Measurements from ENCODE around the gene TMEM220. TPM values are rescaled to one million over a fixed set of nuclear protein-coding genes. Genes with fewer than 3 reads are reported as not detected.

Gene TMEM220
- total and polyA plus RNA-seq, 10 of the 15 experiments (the other 5 are each of a cell fraction or from before 2014, with no cell fraction given) = 0.02 to 0.30 (median 0.06) TPM; not detected in 1

DNA sequence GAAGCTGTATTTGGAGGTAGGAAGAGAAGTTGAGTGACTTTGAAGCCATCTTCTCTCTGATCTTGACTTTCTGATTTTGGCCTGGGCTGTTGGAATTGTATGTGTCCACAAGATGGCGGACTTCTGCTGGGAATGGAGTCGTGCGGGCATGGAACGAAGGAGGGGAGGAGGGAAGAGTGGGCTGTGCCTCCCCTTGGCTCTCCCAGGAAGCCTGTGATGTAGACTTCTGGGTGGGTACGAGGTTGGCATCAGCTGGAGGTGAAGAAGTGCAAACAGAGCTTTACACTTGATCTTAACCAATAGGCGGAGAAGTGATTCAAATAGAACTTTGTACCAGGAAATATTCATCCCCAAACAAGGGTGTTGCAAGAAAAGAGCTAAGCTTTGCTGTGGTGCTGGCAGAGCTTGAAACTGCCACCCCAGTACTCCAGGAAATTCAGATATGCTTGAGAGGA, 7.4 kb upstream of the TMEM220 start:
- no TSS peak for BruUV-seq (replicated peaks)
- in situ Hi-C loops (cut with MboI) = loop anchor here (5.0 kb wide), 1 partner anchor 110 kb away; no protein-coding TSS in a partner anchor
- H3K27me3 ChIP-seq (replicated peaks in 1 of 2; ENCODE audit: control insufficient read depth in 2 of 2, insufficient read depth in 2 of 2, low read length in 1 of 2) = no peaks in the 10 kb centered on the region; a peak in 1 of 4 replicates
- H3K9me3 ChIP-seq (replicated peaks; ENCODE audit: control insufficient read depth, insufficient read depth, low read length) = no peaks in the 10 kb centered on the region
- H3K36me3 ChIP-seq (ENCODE audit: control insufficient read depth in 2 of 2, insufficient read depth in 2 of 2, low read length in 1 of 2) = no peaks in the 10 kb centered on the region
- intact Hi-C loops (cut with micrococcal nuclease; ENCODE audit: unreplicated experiment) = loop anchor here (1.0 to 10.0 kb wide), 2 partner anchors 102 to 108 kb away; no protein-coding TSS in a partner anchor
- 2% methylated on average over 6 of the region's 6 CpGs for WGBS (ENCODE audit: insufficient coverage, insufficient replicate concordance, low lambda C conversion rate, missing lambda C conversion rate)
- RAD21 ChIA-PET (ENCODE audit: unreplicated experiment) = interaction anchor here (0.8 kb wide), 1 partner anchor 106 kb away, joined by 3 read pairs; no protein-coding TSS in a partner anchor
- DNase-seq (ENCODE audit: low read depth, low spot score) = no peak
- ATAC-seq = peak; percentile 67
- CTCF ChIA-PET = interaction anchor here (0.8 to 2.0 kb wide), 9 partner anchors 13 to 1199 kb away, joined by 3 to 16 read pairs (median 4); no protein-coding TSS in a partner anchor
- POLR2A ChIA-PET = no interaction called here
- SMC1A ChIA-PET (ENCODE audit: uncharacterized antibody, unreplicated experiment) = interaction anchor here (0.6 to 1.5 kb wide), 6 partner anchors 10 to 526 kb away, joined by 3 read pairs; no protein-coding TSS in a partner anchor
- no peaks in the 10 kb centered on the region for H4K20me1 ChIP-seq (ENCODE audit: control insufficient read depth, insufficient read depth)
- no peak for FAIRE-seq
- no peaks in the 10 kb centered on the region for H3K79me2 ChIP-seq (ENCODE audit: control insufficient read depth, insufficient read depth, low read length)
- no peak overlapping the region for H3K9ac ChIP-seq (ENCODE audit: control insufficient read depth, insufficient read depth, low read length)
- TF ChIP-seq YY1 (IDR thresholded peaks at IDR 0.05; ENCODE audit: low read depth, low read length) = peak; percentile 75; the same call in 1 of the 2 replicates
- peak; percentile 70 for TF ChIP-seq RAD21 (IDR thresholded peaks at IDR 0.05; ENCODE audit: insufficient read depth, low read depth, low read length)
- TF ChIP-seq, protein P1, sequence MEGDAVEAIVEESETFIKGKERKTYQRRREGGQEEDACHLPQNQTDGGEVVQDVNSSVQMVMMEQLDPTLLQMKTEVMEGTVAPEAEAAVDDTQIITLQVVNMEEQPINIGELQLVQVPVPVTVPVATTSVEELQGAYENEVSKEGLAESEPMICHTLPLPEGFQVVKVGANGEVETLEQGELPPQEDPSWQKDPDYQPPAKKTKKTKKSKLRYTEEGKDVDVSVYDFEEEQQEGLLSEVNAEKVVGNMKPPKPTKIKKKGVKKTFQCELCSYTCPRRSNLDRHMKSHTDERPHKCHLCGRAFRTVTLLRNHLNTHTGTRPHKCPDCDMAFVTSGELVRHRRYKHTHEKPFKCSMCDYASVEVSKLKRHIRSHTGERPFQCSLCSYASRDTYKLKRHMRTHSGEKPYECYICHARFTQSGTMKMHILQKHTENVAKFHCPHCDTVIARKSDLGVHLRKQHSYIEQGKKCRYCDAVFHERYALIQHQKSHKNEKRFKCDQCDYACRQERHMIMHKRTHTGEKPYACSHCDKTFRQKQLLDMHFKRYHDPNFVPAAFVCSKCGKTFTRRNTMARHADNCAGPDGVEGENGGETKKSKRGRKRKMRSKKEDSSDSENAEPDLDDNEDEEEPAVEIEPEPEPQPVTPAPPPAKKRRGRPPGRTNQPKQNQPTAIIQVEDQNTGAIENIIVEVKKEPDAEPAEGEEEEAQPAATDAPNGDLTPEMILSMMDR (IDR thresholded peaks at IDR 0.05 in 2 of 3, conservative IDR thresholded peaks at IDR 0.05 in 1 of 3; ENCODE audit: control insufficient read depth in 2 of 3, extremely low read depth in 1 of 3, insufficient read depth in 1 of 3, low read depth in 3 of 3, low read length in 3 of 3) = peak; percentile 64 to 66 (median 66)
- peak; percentile 48; the same call in 1 of the 2 replicates for TF ChIP-seq SMC3 (IDR thresholded peaks at IDR 0.05; ENCODE audit: borderline replicate concordance, low read length)
- no peak for TF ChIP-seq SMAD5 (IDR thresholded peaks at IDR 0.05; ENCODE audit: low read depth)
- no peak overlapping the region for H3K4me3 ChIP-seq
- no peaks in the 10 kb centered on the region for H3K4me1 ChIP-seq (ENCODE audit: control insufficient read depth, insufficient read depth, low read length)
- no peak overlapping the region for H2AFZ ChIP-seq (ENCODE audit: control insufficient read depth, low read depth, low read length)
- H3K4me2 ChIP-seq (ENCODE audit: control insufficient read depth, insufficient read depth) = no peak overlapping the region
- no peak overlapping the region for H3K27ac ChIP-seq (ENCODE audit: control insufficient read depth, insufficient read depth)

Data from GM12878 (cell line).